ENCODE results near the gene RPS2. TPM values are rescaled to one million over a fixed set of nuclear protein-coding genes. Genes with fewer than 3 reads are reported as not detected.
A peak's percentile ranks its signal among the peaks of the same experiment; 100 is the strongest.

Gene RPS2
- total RNA-seq, 1 donor from 2014 or later, result 2,309 TPM

DNA sequence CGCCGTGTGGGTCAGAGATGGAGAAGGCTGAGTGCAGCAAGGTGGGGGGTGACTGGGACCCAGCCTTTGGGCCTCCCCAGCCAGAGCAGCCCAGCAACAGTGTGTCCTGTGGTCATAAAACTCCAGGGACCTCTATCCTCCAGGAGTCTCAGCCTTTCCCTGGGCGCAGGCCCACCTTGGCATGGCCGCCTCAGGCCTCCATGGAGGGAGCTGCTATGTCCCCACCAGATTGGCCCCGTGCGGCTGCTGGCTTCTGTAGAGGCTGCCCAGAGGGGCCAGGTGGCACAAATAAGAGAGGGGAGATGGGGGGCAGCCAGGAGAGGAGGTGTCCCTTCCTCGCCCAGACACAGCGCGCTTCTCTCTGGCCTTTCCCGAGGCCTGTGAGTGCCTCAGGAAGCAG lies 22.6 kb upstream of the RPS2 start:
- peaks cover 12% of the 10 kb centered on the region for H3K4me1 Mint-ChIP-seq (ENCODE audit: low read depth)
- H3K27me3 Mint-ChIP-seq, result peaks cover 35% of the 10 kb centered on the region
- peaks cover 2% of the 10 kb centered on the region for H3K36me3 Mint-ChIP-seq (ENCODE audit: insufficient read depth)
- DNase-seq (ENCODE audit: low spot score, unreplicated experiment), result no peak
- H3K4me3 Mint-ChIP-seq (ENCODE audit: low read depth), result no peak overlapping the region
- no peak overlapping the region for H3K27ac Mint-ChIP-seq
- H3K9me3 Mint-ChIP-seq (ENCODE audit: low read depth), result no peaks in the 10 kb centered on the region
- TF ChIP-seq, protein P1, sequence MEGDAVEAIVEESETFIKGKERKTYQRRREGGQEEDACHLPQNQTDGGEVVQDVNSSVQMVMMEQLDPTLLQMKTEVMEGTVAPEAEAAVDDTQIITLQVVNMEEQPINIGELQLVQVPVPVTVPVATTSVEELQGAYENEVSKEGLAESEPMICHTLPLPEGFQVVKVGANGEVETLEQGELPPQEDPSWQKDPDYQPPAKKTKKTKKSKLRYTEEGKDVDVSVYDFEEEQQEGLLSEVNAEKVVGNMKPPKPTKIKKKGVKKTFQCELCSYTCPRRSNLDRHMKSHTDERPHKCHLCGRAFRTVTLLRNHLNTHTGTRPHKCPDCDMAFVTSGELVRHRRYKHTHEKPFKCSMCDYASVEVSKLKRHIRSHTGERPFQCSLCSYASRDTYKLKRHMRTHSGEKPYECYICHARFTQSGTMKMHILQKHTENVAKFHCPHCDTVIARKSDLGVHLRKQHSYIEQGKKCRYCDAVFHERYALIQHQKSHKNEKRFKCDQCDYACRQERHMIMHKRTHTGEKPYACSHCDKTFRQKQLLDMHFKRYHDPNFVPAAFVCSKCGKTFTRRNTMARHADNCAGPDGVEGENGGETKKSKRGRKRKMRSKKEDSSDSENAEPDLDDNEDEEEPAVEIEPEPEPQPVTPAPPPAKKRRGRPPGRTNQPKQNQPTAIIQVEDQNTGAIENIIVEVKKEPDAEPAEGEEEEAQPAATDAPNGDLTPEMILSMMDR (IDR thresholded peaks at IDR 0.05; ENCODE audit: unreplicated experiment), result no peak

DNA sequence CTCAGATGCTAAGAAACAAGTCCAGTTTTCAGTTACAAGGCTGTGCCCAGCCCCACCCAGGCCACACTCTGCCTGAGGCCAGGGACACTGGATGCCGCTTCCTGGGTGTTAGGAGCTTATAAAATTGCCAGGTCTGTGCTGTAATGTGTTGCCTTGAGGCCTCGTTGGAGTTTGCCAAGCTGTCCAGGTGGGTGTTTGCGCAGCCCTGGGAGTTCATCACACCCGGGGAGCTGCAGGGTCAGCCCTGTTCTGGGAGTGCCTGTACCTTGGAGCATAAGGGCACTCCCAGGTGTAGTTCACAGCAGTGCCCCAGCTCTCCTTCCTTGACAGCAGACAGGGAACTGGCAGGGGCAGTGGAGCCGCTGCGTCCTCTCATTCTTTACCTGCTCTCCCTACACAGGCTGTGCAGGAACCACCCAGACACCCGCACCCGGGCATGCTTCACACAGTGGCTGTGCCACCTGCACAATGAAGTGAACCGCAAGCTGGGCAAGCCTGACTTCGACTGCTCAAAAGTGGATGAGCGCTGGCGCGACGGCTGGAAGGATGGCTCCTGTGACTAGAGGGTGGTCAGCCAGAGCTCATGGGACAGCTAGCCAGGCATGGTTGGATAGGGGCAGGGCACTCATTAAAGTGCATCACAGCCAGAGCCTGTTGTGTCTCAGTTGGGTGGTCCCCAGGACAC lies 21.0 kb upstream of the RPS2 start:
- Mint-ChIP-seq H3K36me3 (ENCODE audit: insufficient read depth) (peaks cover 2% of the 10 kb centered on the region), H3K27me3 (peaks cover 41% of the 10 kb centered on the region), H3K4me1 (ENCODE audit: low read depth) (peaks cover 12% of the 10 kb centered on the region), H3K4me3 (ENCODE audit: low read depth) (peak overlapping the region; percentile 83), H3K9me3 (ENCODE audit: low read depth) (no peaks in the 10 kb centered on the region), H3K27ac (no peak overlapping the region)
- DNase-seq (ENCODE audit: low spot score, unreplicated experiment), result no peak
- TF ChIP-seq, protein P1 (IDR thresholded peaks at IDR 0.05; ENCODE audit: unreplicated experiment), result no peak

DNA sequence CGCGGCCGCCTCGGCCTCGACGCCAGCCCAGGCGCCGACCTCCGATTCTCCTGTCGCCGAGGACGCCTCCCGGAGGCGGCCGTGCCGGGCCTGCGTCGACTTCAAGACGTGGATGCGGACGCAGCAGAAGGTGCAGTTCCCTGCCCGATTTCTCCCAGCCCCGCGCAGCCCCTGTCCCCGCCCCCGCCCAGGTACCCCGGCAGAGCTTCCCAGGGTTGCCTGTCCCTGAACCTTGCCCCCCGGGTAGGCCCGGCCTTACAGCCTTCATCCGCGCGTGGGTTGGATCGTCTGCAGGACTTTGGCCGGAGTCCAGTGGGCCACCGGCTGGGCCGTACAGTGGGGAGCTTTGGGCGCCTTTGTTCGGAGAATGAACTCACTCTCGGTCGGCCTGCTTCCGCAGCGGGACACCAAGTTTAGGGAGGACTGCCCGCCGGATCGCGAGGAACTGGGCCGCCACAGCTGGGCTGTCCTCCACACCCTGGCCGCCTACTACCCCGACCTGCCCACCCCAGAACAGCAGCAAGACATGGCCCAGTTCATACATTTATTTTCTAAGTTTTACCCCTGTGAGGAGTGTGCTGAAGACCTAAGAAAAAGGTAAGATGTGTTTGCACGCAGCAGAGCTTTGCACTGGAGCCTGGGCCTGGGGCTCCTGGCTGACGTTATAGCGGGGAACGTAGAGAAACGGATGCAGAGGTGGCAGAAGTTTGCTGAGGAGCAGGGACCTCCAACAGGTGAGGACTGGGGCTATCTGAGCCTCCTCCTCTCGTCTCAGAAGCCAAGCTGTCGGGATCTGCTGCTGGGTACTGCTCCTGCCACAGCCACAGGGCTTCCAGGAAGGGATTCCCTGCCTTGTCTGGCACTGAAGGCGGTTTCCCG lies 20.0 kb upstream of the RPS2 start:
- no peak for DNase-seq (ENCODE audit: low spot score, unreplicated experiment)
- peak overlapping the region; percentile 83 for H3K4me3 Mint-ChIP-seq (ENCODE audit: low read depth)
- peaks cover 12% of the 10 kb centered on the region for H3K4me1 Mint-ChIP-seq (ENCODE audit: low read depth)
- peaks cover 2% of the 10 kb centered on the region for H3K36me3 Mint-ChIP-seq (ENCODE audit: insufficient read depth)
- no peaks in the 10 kb centered on the region for H3K9me3 Mint-ChIP-seq (ENCODE audit: low read depth)
- peak overlapping the region; percentile 84 for H3K27ac Mint-ChIP-seq
- TF ChIP-seq, protein P1 (IDR thresholded peaks at IDR 0.05; ENCODE audit: unreplicated experiment), result no peak
- peaks cover 49% of the 10 kb centered on the region for H3K27me3 Mint-ChIP-seq

DNA sequence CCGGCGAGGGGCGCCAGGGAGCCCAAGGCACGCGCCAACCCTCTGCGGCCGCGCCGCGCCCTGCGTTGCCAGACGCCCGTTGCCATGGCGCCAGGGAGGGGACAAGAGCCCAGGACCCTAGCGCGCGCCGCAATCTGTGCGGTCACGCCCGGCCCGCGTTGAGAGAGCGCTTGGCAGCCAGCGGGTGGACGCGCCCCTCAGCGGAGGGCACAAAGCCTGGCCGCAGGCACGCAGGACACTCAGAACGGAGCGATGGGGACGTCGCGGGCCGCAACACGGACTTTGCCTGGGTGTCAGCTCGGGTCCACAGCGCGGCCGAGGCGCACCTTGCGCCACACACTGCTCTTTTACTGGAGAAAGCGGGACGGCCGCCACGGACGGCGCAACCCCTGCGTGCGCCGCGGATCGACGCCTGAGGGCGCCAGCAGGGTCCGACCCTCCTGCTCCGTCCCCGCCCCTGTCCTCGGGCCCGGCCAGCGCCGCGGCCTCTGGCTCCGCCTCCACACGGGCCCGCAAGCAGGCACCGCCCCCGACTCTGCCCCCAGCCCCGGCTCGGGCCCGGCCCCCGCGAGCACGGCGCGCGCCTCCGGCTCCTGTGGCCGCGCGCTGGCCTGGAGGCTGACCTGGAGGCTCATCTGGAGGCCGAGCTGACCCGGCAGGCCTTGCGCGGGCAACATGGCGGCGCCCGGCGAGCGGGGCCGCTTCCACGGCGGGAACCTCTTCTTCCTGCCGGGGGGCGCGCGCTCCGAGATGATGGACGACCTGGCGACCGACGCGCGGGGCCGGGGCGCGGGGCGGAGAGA lies 19.1 kb upstream of the RPS2 start, which contains the start of gene GFER:
TSS of gene GFER (plus strand) at position 650 of the 803 bp plus-strand sequence. CDS start at position 676, 26 bp downstream.
- peak within 1 kb of the TSS; percentile 95 for H3K27ac Mint-ChIP-seq
- peaks cover 2% of the 10 kb centered on the region for H3K36me3 Mint-ChIP-seq (ENCODE audit: insufficient read depth)
- no peaks in the 10 kb centered on the region for H3K9me3 Mint-ChIP-seq (ENCODE audit: low read depth)

More for the DNA sequence above, 19.1 kb upstream of the RPS2 start, which contains the start of gene GFER:
- peak within 1 kb of the TSS; percentile 83 for H3K4me3 Mint-ChIP-seq (ENCODE audit: low read depth)
- DNase-seq (ENCODE audit: low spot score, unreplicated experiment), result peak; percentile 88
- peaks cover 11% of the 10 kb centered on the region for H3K4me1 Mint-ChIP-seq (ENCODE audit: low read depth)
- H3K27me3 Mint-ChIP-seq, result peaks cover 44% of the 10 kb centered on the region
- TF ChIP-seq, protein P1 (IDR thresholded peaks at IDR 0.05; ENCODE audit: unreplicated experiment), result peak; percentile 47

Measured in progenitor cell of endocrine pancreas (in vitro differentiated cells).